ENCODE measurements around the gene CCDC159.

DNA sequence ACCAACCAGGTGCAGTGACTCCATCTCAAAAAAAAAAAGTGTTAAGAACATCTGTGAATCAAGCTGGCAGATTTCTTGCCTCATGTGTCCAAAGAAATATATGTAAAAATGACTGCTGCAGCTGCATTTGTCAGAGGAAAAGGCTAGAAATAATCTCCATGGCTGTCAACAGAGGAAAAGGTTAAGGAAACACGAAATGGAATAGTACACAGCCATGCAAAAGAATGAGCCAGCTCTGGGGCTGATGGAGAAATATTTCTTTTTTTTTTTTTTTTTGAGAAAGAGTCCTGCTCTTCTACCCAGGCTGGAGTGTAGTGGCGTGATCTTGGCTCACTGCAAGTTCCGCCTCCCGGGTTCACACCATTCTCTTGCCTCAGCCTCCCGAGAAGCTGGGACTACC lies 13.5 kb upstream of the CCDC159 start:
- TF ChIP-seq, protein P1, sequence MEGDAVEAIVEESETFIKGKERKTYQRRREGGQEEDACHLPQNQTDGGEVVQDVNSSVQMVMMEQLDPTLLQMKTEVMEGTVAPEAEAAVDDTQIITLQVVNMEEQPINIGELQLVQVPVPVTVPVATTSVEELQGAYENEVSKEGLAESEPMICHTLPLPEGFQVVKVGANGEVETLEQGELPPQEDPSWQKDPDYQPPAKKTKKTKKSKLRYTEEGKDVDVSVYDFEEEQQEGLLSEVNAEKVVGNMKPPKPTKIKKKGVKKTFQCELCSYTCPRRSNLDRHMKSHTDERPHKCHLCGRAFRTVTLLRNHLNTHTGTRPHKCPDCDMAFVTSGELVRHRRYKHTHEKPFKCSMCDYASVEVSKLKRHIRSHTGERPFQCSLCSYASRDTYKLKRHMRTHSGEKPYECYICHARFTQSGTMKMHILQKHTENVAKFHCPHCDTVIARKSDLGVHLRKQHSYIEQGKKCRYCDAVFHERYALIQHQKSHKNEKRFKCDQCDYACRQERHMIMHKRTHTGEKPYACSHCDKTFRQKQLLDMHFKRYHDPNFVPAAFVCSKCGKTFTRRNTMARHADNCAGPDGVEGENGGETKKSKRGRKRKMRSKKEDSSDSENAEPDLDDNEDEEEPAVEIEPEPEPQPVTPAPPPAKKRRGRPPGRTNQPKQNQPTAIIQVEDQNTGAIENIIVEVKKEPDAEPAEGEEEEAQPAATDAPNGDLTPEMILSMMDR (IDR thresholded peaks at IDR 0.05; ENCODE audit: low read depth, low read length, poor library complexity, severe bottlenecking), result no peak
- no peak for TF ChIP-seq EZH2phosphoT487 (IDR thresholded peaks at IDR 0.05; ENCODE audit: borderline replicate concordance, low read length)
